ENCODE data around the gene ADAM12. TPM values are rescaled to one million over a fixed set of nuclear protein-coding genes. Genes with fewer than 3 reads are reported as not detected.
A peak's percentile ranks its signal among the peaks of the same experiment; 100 is the strongest.

The ADAM12 gene
- total RNA-seq, 1 donor from 2014 or later = 8.0 TPM

DNA sequence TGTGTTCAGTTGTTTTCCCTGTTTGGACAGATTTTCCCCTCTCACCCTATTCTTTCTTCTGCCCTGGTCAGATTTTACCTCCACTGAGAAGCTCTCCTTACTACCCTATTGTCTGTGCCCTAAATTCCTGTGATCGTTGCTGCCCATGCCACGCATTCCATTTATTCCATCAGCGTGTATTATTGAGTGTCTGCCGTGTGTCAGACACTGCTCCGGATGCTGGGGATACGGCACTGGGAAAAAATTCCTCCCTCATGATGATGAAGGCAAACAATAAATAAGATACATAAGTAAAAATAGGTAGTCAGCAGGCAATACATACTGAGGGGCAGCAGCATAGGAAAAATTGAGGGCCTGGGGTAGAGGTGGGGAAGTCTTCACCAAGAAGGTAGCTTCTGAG lies 405.1 kb downstream of the ADAM12 start:
- H3K27ac ChIP-seq = peak overlapping the region; percentile 55
- no peak overlapping the region for H3K4me3 ChIP-seq
- H4K20me1 ChIP-seq (ENCODE audit: low read depth) = no peaks in the 10 kb centered on the region

DNA sequence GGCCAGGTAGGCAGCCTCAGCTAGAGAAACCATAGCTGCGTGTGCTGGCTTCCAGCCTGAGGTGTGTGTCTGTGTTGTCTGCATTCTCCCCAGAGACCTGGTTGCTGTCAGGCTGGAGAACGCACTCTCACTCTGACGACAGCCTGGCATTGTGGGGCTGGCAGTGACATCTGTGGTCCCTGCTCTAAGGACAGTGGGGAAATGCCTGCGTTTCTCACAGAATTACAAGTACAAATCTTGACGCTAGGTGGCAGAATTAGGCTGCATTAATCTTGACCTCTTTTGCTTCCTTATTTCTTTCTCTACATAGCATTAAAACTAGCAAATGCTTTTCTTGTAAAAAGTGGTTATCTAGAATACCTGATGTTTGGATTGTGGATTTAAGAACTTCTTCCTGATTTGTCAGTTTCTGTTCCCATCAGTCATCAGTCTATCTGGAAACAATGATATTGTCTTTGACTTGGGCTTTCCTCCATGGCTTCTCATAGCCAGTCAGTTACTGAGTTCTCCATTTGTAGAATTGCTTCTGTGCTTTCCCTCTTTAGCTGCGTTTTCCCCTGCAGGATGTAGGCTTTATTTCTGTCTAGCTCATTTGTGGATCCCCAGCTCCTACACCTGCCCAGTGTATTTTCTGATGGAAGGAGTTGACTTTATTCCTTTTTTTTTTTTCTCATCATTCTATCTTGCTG lies 405.9 kb downstream of the ADAM12 start:
- no peak overlapping the region for H3K4me3 Mint-ChIP-seq
- no peak overlapping the region for H3K27ac Mint-ChIP-seq
- Histone ChIP-seq H3K27me3 (no peaks in the 10 kb centered on the region), H3K4me3 (no peak overlapping the region), H4K20me1 (ENCODE audit: low read depth) (no peaks in the 10 kb centered on the region), H3K4me1 (peaks cover 18% of the 10 kb centered on the region), H3K9me3 (ENCODE audit: low read depth) (no peaks in the 10 kb centered on the region), H3K36me3 (no peaks in the 10 kb centered on the region), H3K9ac (no peak overlapping the region), H3K4me2 (peak overlapping the region; percentile 14), H3K27ac (no peak overlapping the region), H3F3A (ENCODE audit: low read depth) (peaks cover 13% of the 10 kb centered on the region), H3K79me2 (ENCODE audit: low read depth) (no peaks in the 10 kb centered on the region), H2AFZ (replicated peaks) (no peak overlapping the region)
- no peaks in the 10 kb centered on the region for H3K36me3 Mint-ChIP-seq
- peaks cover 2% of the 10 kb centered on the region for H3K27me3 Mint-ChIP-seq (ENCODE audit: insufficient read depth, low read depth)
- DNase-seq (ENCODE audit: low spot score) = peak; percentile 79
- no peak for TF ChIP-seq EZH2 (IDR thresholded peaks at IDR 0.05)
- TF ChIP-seq, protein P1, sequence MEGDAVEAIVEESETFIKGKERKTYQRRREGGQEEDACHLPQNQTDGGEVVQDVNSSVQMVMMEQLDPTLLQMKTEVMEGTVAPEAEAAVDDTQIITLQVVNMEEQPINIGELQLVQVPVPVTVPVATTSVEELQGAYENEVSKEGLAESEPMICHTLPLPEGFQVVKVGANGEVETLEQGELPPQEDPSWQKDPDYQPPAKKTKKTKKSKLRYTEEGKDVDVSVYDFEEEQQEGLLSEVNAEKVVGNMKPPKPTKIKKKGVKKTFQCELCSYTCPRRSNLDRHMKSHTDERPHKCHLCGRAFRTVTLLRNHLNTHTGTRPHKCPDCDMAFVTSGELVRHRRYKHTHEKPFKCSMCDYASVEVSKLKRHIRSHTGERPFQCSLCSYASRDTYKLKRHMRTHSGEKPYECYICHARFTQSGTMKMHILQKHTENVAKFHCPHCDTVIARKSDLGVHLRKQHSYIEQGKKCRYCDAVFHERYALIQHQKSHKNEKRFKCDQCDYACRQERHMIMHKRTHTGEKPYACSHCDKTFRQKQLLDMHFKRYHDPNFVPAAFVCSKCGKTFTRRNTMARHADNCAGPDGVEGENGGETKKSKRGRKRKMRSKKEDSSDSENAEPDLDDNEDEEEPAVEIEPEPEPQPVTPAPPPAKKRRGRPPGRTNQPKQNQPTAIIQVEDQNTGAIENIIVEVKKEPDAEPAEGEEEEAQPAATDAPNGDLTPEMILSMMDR (IDR thresholded peaks at IDR 0.05) = peak; percentile 75
- peaks cover 24% of the 10 kb centered on the region for H3K4me1 Mint-ChIP-seq
- H3K9me3 Mint-ChIP-seq = no peaks in the 10 kb centered on the region

More for the DNA sequence above, 405.1 kb downstream of the ADAM12 start:
- peaks cover 18% of the 10 kb centered on the region for H3K4me1 ChIP-seq
- no peaks in the 10 kb centered on the region for H3K27me3 ChIP-seq
- H3K4me3 Mint-ChIP-seq = no peak overlapping the region
- peak; percentile 13 for DNase-seq (ENCODE audit: low spot score)
- H3K36me3 Mint-ChIP-seq = no peaks in the 10 kb centered on the region
- peaks cover 13% of the 10 kb centered on the region for H3F3A ChIP-seq (ENCODE audit: low read depth)
- no peaks in the 10 kb centered on the region for H3K9me3 Mint-ChIP-seq
- no peaks in the 10 kb centered on the region for H3K9me3 ChIP-seq (ENCODE audit: low read depth)
- H3K79me2 ChIP-seq (ENCODE audit: low read depth) = no peaks in the 10 kb centered on the region
- H2AFZ ChIP-seq (replicated peaks) = no peak overlapping the region
- no peak for TF ChIP-seq EZH2 (IDR thresholded peaks at IDR 0.05)
- TF ChIP-seq, protein P1 (IDR thresholded peaks at IDR 0.05) = no peak
- no peak for TF ChIP-seq EZH2phosphoT487 (IDR thresholded peaks at IDR 0.05)
- H3K27me3 Mint-ChIP-seq (ENCODE audit: insufficient read depth, low read depth) = peaks cover 2% of the 10 kb centered on the region
- H3K36me3 ChIP-seq = no peaks in the 10 kb centered on the region
- H3K9ac ChIP-seq = no peak overlapping the region
- no peak overlapping the region for H3K27ac Mint-ChIP-seq
- peaks cover 24% of the 10 kb centered on the region for H3K4me1 Mint-ChIP-seq
- H3K4me2 ChIP-seq = peak overlapping the region; percentile 14

DNA sequence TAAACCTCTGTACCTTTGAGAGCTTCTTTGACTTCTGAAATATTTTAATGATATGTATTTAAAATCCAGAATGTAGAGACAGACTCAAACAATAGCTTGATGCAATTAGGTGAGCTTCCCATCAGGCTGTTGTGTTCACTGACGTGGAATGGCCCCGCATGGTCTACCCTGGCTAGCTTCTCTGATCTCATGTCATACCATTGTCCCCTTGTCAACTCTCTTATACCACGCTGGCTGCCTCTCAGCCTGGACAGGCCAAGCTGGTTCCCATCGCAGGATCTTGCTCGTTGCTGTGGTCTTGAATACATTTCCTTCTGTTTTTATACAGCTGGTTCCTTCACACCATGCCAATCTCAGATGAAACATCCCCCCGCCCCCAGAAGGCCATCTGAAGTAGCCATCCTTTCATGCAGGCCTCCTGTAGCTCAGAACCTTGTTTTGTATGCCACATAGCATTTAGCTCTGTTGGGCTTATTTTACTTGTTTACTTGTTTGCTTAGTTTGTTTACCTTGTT lies 407.7 kb downstream of the ADAM12 start:
- Histone ChIP-seq H2AFZ (replicated peaks) (no peak overlapping the region), H4K20me1 (ENCODE audit: low read depth) (no peaks in the 10 kb centered on the region), H3K4me3 (no peak overlapping the region), H3K27me3 (no peaks in the 10 kb centered on the region), H3K4me2 (no peak overlapping the region), H3K9me3 (ENCODE audit: low read depth) (no peaks in the 10 kb centered on the region), H3K79me2 (ENCODE audit: low read depth) (no peaks in the 10 kb centered on the region), H3K4me1 (peaks cover 22% of the 10 kb centered on the region), H3K9ac (no peak overlapping the region), H3K27ac (no peak overlapping the region), H3K36me3 (no peaks in the 10 kb centered on the region), H3F3A (ENCODE audit: low read depth) (peaks cover 13% of the 10 kb centered on the region)
- TF ChIP-seq EZH2phosphoT487 (IDR thresholded peaks at IDR 0.05) (no peak), EZH2 (IDR thresholded peaks at IDR 0.05) (no peak)
- TF ChIP-seq, protein P1 (IDR thresholded peaks at IDR 0.05) = no peak
- H3K4me1 Mint-ChIP-seq = peaks cover 24% of the 10 kb centered on the region
- peaks cover 2% of the 10 kb centered on the region for H3K27me3 Mint-ChIP-seq (ENCODE audit: insufficient read depth, low read depth)
- no peak overlapping the region for H3K27ac Mint-ChIP-seq
- H3K4me3 Mint-ChIP-seq = no peak overlapping the region
- H3K36me3 Mint-ChIP-seq = no peaks in the 10 kb centered on the region
- no peak for DNase-seq (ENCODE audit: low spot score)
- H3K9me3 Mint-ChIP-seq = no peaks in the 10 kb centered on the region
